Transverse colon (tissue), 4 donors: Measurements from ENCODE around the gene F2RL3. TPM values are rescaled to one million over a fixed set of nuclear protein-coding genes. Genes with fewer than 3 reads are reported as not detected.

Source experiments
- DNase-seq: peaks from one replicate; pipeline ENCODE4 v3.0.0-alpha.2; 2019
- H3K27ac ChIP-seq, 4 donors: fragments of 200-600 bp; sonication (generic); 2 replicates each; pipeline ENCODE4 v1.5.1; 2016 to 2018; ENCODE audit warnings: inconsistent platforms in 4 of 4
- H3K27me3 ChIP-seq: fragments of 200-600 bp; sonication (generic); 2 replicates; pipeline ENCODE4 v1.5.1; 2017; ENCODE audit warnings: inconsistent platforms
- H3K36me3 ChIP-seq, 4 donors: fragments of 200-600 bp; sonication (generic); 2 replicates each; pipeline ENCODE4 v1.5.1; 2017 to 2019; ENCODE audit warnings: inconsistent platforms in 4 of 4
- H3K4me1 ChIP-seq, 4 donors: fragments of 200-600 bp; sonication (generic); 2 replicates each; pipeline ENCODE4 v1.5.1; 2017 to 2020; ENCODE audit warnings: inconsistent platforms in 4 of 4
- H3K4me3 ChIP-seq, 4 donors: fragments of 200-600 bp; sonication (generic); 1 replicate in 1 of 4; 2 replicates in 3 of 4; pipeline versions ENCODE4 v1.5.1 to v1.6.1; 2017 to 2019; ENCODE audit warnings: inconsistent platforms in 4 of 4
- H3K9me3 ChIP-seq, 2 donors: fragments of 200-600 bp; sonication (generic); 2 replicates each; pipeline ENCODE4 v1.5.1; 2017 to 2019; ENCODE audit warnings: inconsistent platforms in 2 of 2
- CTCF ChIP-seq, 5 experiments: fragments of 200-600 bp in 3 of 5; fragments of 450-650 bp in 2 of 5; sonication (generic) in 3 of 5; IDR thresholded peaks; 1 replicate in 2 of 5; 2 replicates in 3 of 5; pipeline ENCODE4 v1.5.1; 2016 to 2017; ENCODE audit warnings: antibody characterized with exemption in 5 of 5, inconsistent platforms in 3 of 5, mild to moderate bottlenecking in 2 of 5, moderate library complexity in 1 of 5
- EP300 ChIP-seq: sonication (generic); formaldehyde crosslinking; IDR thresholded peaks from one replicate; pipeline ENCODE4 v1.6.1; 2017; ENCODE audit warnings: antibody characterized with exemption, low read depth
- POLR2A ChIP-seq: fragments of 450-650 bp; IDR thresholded peaks from one replicate; pipeline ENCODE4 v1.6.1; 2016; ENCODE audit warnings: antibody characterized with exemption, mild to moderate bottlenecking, moderate library complexity
- POLR2AphosphoS5 ChIP-seq, 3 donors: sonication (generic); formaldehyde crosslinking; IDR thresholded peaks; one replicate each; pipeline ENCODE4 v1.6.1; 2016; ENCODE audit warnings: antibody characterized with exemption in 3 of 3
- WGBS, 2 donors: methylation state at CpG; one replicate each; pipeline ENCODE4 v1.1.5; 2018; ENCODE audit warnings: low coverage in 1 of 2; 5-methylcytosine and 5-hydroxymethylcytosine counted together
- in situ Hi-C, 4 donors: fragments of 200-750 bp; cut with MboI; loops; one replicate each; pipeline versions ENCODE4 v1.15.0 to v1.15.1; 2017; ENCODE audit warnings: low sequenced_read_pairs in 3 of 4, low pct_ligation_motif_present in 1 of 4, low pct_unique_long_range_greater_than_20kb in 1 of 4
- intact Hi-C: fragments of 100-400 bp; cut with DNase I; formaldehyde crosslinking; loops from one replicate; pipeline ENCODE4 v1.15.1; 2023; ENCODE audit warnings: low total_unique reads
- total RNA-seq, 4 donors: library from RNA; depleted of rRNA; stranded (reverse); fragments of >200 nt; gene quantifications; one replicate each; pipeline ENCODE4 v1.1.0, GENCODE V29; 2016

The F2RL3 gene
- total RNA-seq, 4 donors from 2014 or later, result 2.2 to 22.7 (median 9.1) TPM

GRCh38 chr19:16919496-16919895, 30.7 kb downstream of the F2RL3 start:
- Histone ChIP-seq H3K4me3 (no peak overlapping the region), H3K36me3 (no peaks in the 10 kb centered on the region), H3K27ac (no peak overlapping the region), H3K9me3 (no peaks in the 10 kb centered on the region), H3K27me3 (no peaks in the 10 kb centered on the region), H3K4me1 (no peaks in the 10 kb centered on the region)
- 54 to 79% methylated on average over 3 to 4 of the region's 4 CpGs for WGBS, 2 donors
- TF ChIP-seq POLR2AphosphoS5 (IDR thresholded peaks at IDR 0.05) (no peak), CTCF (IDR thresholded peaks at IDR 0.05) (no peak), POLR2A (no peak), EP300 (no peak)
- intact Hi-C loops (no loop called here), in situ Hi-C loops (no loop called here)
- no peak for DNase-seq

DNA sequence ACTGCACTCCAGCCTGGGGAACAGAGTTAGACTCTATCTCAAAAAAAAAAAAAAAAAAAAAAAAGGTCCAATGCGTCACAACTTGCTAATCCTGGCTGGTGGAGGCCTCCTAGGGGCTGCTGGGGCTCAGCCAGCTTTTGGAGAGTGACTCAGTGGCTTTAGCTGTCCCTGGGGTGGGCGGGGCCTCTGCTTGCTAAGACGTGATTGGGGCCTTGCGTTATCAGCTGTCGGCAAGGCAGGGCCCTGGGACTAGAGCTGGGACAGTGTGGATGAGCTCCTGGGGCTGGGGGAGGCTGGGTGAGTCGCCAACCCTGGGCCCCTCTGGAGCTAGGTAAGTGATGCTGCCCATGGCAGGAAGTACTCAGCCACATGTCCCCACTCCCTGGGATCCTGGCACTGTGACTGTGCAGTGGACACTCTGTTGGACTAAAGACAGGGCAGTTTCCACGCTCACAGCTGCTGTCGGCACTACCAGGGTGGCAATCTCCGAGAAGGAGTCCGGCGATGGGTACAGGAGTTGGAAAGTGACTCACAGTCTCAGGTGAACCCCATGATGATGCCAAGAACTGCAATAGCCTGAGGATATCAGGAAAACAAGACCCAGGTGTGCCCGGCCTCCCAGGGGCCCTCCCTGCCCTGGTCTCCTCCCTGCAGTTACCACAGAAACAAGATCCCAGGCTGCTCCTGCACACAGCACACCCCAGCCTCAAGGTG, 32.2 kb downstream of the F2RL3 start:
- in situ Hi-C loops (no loop called here), intact Hi-C loops (no loop called here)

GRCh38 chr19:16921766-16922591, 33.2 kb downstream of the F2RL3 start:
- Histone ChIP-seq H3K9me3 (no peaks in the 10 kb centered on the region), H3K27me3 (no peaks in the 10 kb centered on the region), H3K4me3 (no peak overlapping the region), H3K36me3 (no peaks in the 10 kb centered on the region), H3K4me1 (no peaks in the 10 kb centered on the region), H3K27ac (no peak overlapping the region)
- no peak for DNase-seq
- WGBS, 2 donors, result 82 to 83% methylated on average over 2 to 21 of the region's 21 CpGs
- intact Hi-C loops, result no loop called here
- in situ Hi-C loops, result no loop called here
- TF ChIP-seq POLR2AphosphoS5 (IDR thresholded peaks at IDR 0.05) (no peak), POLR2A (no peak), CTCF (IDR thresholded peaks at IDR 0.05) (no peak)

More for the DNA sequence above, 32.2 kb downstream of the F2RL3 start:
- H3K9me3 ChIP-seq, result no peaks in the 10 kb centered on the region
- H3K36me3 ChIP-seq, result no peaks in the 10 kb centered on the region
- TF ChIP-seq POLR2AphosphoS5 (IDR thresholded peaks at IDR 0.05), result no peak
- no peak overlapping the region for H3K27ac ChIP-seq
- 49 to 71% methylated on average over 4 to 12 of the region's 12 CpGs for WGBS, 2 donors
- no peak for DNase-seq
- H3K4me3 ChIP-seq, result no peak overlapping the region
- H3K4me1 ChIP-seq, result no peaks in the 10 kb centered on the region
- no peaks in the 10 kb centered on the region for H3K27me3 ChIP-seq

- no peak overlapping the region for H3K4me3 ChIP-seq
- in situ Hi-C loops, result no loop called here
- TF ChIP-seq EP300 (no peak), CTCF (IDR thresholded peaks at IDR 0.05) (no peak), POLR2AphosphoS5 (IDR thresholded peaks at IDR 0.05) (no peak), POLR2A (no peak)
- no peaks in the 10 kb centered on the region for H3K9me3 ChIP-seq
- 84% methylated on average over 1 of the region's 1 CpG; no CpG with 5 or more reads in 1 of the 2 donors for WGBS, 2 donors
- no peaks in the 10 kb centered on the region for H3K4me1 ChIP-seq
- intact Hi-C loops, result no loop called here
- no peak overlapping the region for H3K27ac ChIP-seq
- no peak for DNase-seq
- no peaks in the 10 kb centered on the region for H3K36me3 ChIP-seq
- H3K27me3 ChIP-seq, result no peaks in the 10 kb centered on the region
These were observed 33.8 kb downstream of the F2RL3 start for GRCh38 chr19:16922592-16922934.
